Ovary (tissue), 3 donors: ENCODE results near the gene GUCA1A.

Experiments
- CTCF ChIP-seq, 3 donors: fragments of 450-650 bp in 2 of 3; fragments of 200-600 bp in 1 of 3; IDR thresholded peaks; one replicate each; pipeline versions ENCODE4 v1.5.1 to v1.8.0; 2016 to 2022; ENCODE audit warnings: antibody characterized with exemption in 3 of 3, mild to moderate bottlenecking in 1 of 3
- EP300 ChIP-seq: sonication (generic); formaldehyde crosslinking; IDR thresholded peaks from one replicate; pipeline ENCODE4 v1.6.1; 2017; ENCODE audit warnings: antibody characterized with exemption
- POLR2A ChIP-seq: fragments of 450-650 bp; IDR thresholded peaks from one replicate; pipeline ENCODE4 v1.6.1; 2017; ENCODE audit warnings: antibody characterized with exemption, mild to moderate bottlenecking, moderate library complexity
- donor health status: DM: no; HTN: no; CAD: no.

- no peak for TF ChIP-seq CTCF (IDR thresholded peaks at IDR 0.05)
- no peak for TF ChIP-seq POLR2A
- TF ChIP-seq EP300, result no peak
Measured at GRCh38 chr6:42225029-42225339, 51.8 kb downstream of the GUCA1A start.
